Activated CD8-positive, alpha-beta memory T cell treated with anti-CD3 and anti-CD28 coated beads, Interleukin-2, amount 10 ng/mL, durations not matched to agents 7 days and 5 days (primary cell): ENCODE measurements around the gene PUS1. TPM values are rescaled to one million over a fixed set of nuclear protein-coding genes. Genes with fewer than 3 reads are reported as not detected.
"Not testable (repeated sequence)": the region's sequence is repeated elsewhere in the genome, so short reads cannot be mapped to it uniquely, and the experiment has no call there.

ENCODE experiments used
- ATAC-seq: fragments of 150-1000 bp; cut with Tn5 transposase; one replicate; pipeline ENCODE4 v1.10.0; 2021; ENCODE audit warnings: moderate library complexity
- CTCF ChIA-PET: fragments of 350-600 bp; sonication (Branson Sonifier 250); formaldehyde crosslinking; loops from one replicate; lab custom pipeline; 2021; ENCODE audit warnings: antibody characterized with exemption; lab: Charles Lee
- DNase-seq: peaks from one replicate; pipeline ENCODE4 v3.0.0-alpha.2; 2020
- H3K27ac Mint-ChIP-seq: one replicate; pipeline ENCODE4 v1.8.0; 2021; ENCODE audit warnings: mild to moderate bottlenecking, mixed read lengths
- H3K27me3 Mint-ChIP-seq: one replicate; pipeline ENCODE4 v1.8.0; 2021; ENCODE audit warnings: mixed read lengths
- H3K36me3 Mint-ChIP-seq: one replicate; pipeline ENCODE4 v1.8.0; 2021; ENCODE audit warnings: mild to moderate bottlenecking, mixed read lengths
- H3K4me1 Mint-ChIP-seq: one replicate; pipeline ENCODE4 v1.8.0; 2021; ENCODE audit warnings: mixed read lengths
- H3K4me3 Mint-ChIP-seq: one replicate; pipeline ENCODE4 v1.8.0; 2021; ENCODE audit warnings: mild to moderate bottlenecking, moderate library complexity, mixed read lengths
- H3K9me3 Mint-ChIP-seq: one replicate; pipeline ENCODE4 v1.8.0; 2022; ENCODE audit warnings: low read depth, mixed read lengths
- total RNA-seq, 2 experiments: library from RNA; stranded (reverse); gene quantifications; one replicate each; pipeline ENCODE4 v1.2.3, GENCODE V29; 2021

PUS1 gene
- total RNA-seq, 2 experiments from 2014 or later: 64.2 to 69.3 TPM

- H3K27me3 Mint-ChIP-seq: no peaks in the 10 kb centered on the region
- CTCF ChIA-PET: no interaction called here
- ATAC-seq (no peak), DNase-seq (no peak)
- H3K9me3 Mint-ChIP-seq: no peaks in the 10 kb centered on the region
- H3K4me3 Mint-ChIP-seq: no peak overlapping the region
- peaks cover 36% of the 10 kb centered on the region for H3K36me3 Mint-ChIP-seq
- no peak overlapping the region for H3K27ac Mint-ChIP-seq
- H3K4me1 Mint-ChIP-seq: peaks cover 15% of the 10 kb centered on the region
Measured at GRCh38 chr12:131943389-131943788, 14.3 kb downstream of the PUS1 start.

GRCh38 chr12:131943876-131944275 is 14.8 kb downstream of the PUS1 start:
- Mint-ChIP-seq H3K9me3 (no peaks in the 10 kb centered on the region), H3K4me3 (no peak overlapping the region), H3K27me3 (no peaks in the 10 kb centered on the region), H3K36me3 (peaks cover 35% of the 10 kb centered on the region), H3K27ac (no peak overlapping the region), H3K4me1 (peaks cover 20% of the 10 kb centered on the region)
- CTCF ChIA-PET: no interaction called here
- ATAC-seq (no peak), DNase-seq (no peak)

DNA sequence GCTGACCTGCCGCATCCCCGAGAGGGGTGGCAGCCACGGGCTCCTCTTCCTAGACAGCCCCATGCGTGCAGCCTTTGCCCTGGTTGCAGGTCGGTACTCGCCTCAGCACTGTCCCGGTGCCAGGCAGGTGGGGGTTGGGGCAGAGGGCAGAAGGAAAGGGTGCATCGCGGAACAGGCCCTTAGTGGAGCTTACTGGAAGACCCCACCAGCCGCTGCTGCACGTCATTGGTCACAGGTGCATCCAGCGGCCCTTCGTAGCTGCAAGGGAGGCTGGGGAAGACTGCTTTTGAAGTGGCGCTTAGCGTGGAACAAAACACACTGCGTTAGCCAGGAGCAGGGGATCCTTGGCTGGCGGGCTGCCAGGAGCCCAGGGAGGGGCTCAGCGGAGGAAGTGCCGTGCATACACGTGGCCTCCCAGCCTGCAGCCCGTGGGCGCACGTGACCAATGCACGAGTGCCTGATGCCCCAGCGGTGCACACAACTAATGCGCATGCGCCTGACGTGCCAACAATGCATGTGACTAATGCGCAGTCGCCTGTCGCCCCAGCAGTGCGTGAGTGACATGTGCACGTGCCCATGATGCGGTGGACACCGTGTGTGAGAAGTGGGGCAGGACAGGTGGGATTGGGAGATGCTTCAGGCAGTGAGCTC is 15.7 kb downstream of the PUS1 start:
- no peak overlapping the region for H3K27ac Mint-ChIP-seq
- H3K9me3 Mint-ChIP-seq: no peaks in the 10 kb centered on the region
- H3K4me3 Mint-ChIP-seq: no peak overlapping the region
- CTCF ChIA-PET: no interaction called here
- peaks cover 28% of the 10 kb centered on the region for H3K36me3 Mint-ChIP-seq
- peaks cover 26% of the 10 kb centered on the region for H3K4me1 Mint-ChIP-seq
- ATAC-seq: no peak
- no peak for DNase-seq
- H3K27me3 Mint-ChIP-seq: no peaks in the 10 kb centered on the region

DNA sequence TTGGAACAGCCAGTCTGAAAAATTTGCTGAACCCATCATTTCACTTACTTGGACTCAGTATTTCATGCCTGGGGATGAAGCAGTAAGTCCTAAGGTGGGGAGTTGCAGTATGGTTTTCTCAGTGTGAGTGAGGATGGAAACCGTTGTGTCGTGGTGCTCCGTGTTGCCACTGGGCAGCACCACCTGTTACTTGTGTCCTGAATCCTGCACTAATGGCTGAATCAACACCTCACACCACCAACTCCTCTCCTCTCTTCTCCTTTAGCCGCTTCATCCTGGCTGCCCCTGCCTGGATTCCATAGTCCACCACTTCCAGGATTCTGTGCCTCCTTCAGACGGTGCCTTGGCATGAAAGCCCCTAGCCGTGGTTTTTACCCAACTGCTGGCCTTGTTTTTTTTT is 17.7 kb downstream of the PUS1 start:
- Mint-ChIP-seq H3K4me1 (peaks cover 32% of the 10 kb centered on the region), H3K4me3 (no peak overlapping the region), H3K27me3 (no peaks in the 10 kb centered on the region), H3K27ac (no peak overlapping the region), H3K36me3 (peaks cover 16% of the 10 kb centered on the region), H3K9me3 (no peaks in the 10 kb centered on the region)
- no peak for DNase-seq
- CTCF ChIA-PET: no interaction called here
- no peak for ATAC-seq

- ATAC-seq (no peak), DNase-seq (no peak)
Measured at GRCh38 chr12:131947482-131948027, 18.5 kb downstream of the PUS1 start.

GRCh38 chr12:131948166-131948712 is 19.2 kb downstream of the PUS1 start:
- DNase-seq: no peak
- H3K4me1 Mint-ChIP-seq: peaks cover 40% of the 10 kb centered on the region
- peaks cover 18% of the 10 kb centered on the region for H3K36me3 Mint-ChIP-seq
- ATAC-seq: no peak
- H3K9me3 Mint-ChIP-seq: no peaks in the 10 kb centered on the region
- H3K4me3 Mint-ChIP-seq: peak overlapping the region; percentile 7
- H3K27ac Mint-ChIP-seq: peak overlapping the region; percentile 74
- H3K27me3 Mint-ChIP-seq: no peaks in the 10 kb centered on the region
- CTCF ChIA-PET: interaction anchor here (2.3 kb wide), 1 partner anchor 18 kb away, joined by 7 read pairs; the partner anchor contains the start of gene PUS1

More at GRCh38 chr12:131947482-131948027, 18.5 kb downstream of the PUS1 start:
- Mint-ChIP-seq H3K36me3 (peaks cover 15% of the 10 kb centered on the region), H3K4me1 (peaks cover 35% of the 10 kb centered on the region), H3K27ac (peak overlapping the region; percentile 74), H3K4me3 (no peak overlapping the region), H3K27me3 (no peaks in the 10 kb centered on the region), H3K9me3 (no peaks in the 10 kb centered on the region)
- CTCF ChIA-PET: no interaction called here

GRCh38 chr12:131948713-131949430 is 19.8 kb downstream of the PUS1 start:
- not testable (repeated sequence) for H3K9me3 Mint-ChIP-seq, H3K27me3 Mint-ChIP-seq, ATAC-seq
- Mint-ChIP-seq H3K36me3 (peaks cover 12% of the 10 kb centered on the region), H3K4me3 (peak overlapping the region; percentile 74), H3K4me1 (peaks cover 40% of the 10 kb centered on the region), H3K27ac (peak overlapping the region; percentile 74)
- DNase-seq: peak; percentile 42
- CTCF ChIA-PET: interaction anchor here (1.0 to 2.3 kb wide), 2 partner anchors 19 to 112 kb away, joined by 4 to 7 read pairs; partner anchors contain the start of gene PUS1

DNA sequence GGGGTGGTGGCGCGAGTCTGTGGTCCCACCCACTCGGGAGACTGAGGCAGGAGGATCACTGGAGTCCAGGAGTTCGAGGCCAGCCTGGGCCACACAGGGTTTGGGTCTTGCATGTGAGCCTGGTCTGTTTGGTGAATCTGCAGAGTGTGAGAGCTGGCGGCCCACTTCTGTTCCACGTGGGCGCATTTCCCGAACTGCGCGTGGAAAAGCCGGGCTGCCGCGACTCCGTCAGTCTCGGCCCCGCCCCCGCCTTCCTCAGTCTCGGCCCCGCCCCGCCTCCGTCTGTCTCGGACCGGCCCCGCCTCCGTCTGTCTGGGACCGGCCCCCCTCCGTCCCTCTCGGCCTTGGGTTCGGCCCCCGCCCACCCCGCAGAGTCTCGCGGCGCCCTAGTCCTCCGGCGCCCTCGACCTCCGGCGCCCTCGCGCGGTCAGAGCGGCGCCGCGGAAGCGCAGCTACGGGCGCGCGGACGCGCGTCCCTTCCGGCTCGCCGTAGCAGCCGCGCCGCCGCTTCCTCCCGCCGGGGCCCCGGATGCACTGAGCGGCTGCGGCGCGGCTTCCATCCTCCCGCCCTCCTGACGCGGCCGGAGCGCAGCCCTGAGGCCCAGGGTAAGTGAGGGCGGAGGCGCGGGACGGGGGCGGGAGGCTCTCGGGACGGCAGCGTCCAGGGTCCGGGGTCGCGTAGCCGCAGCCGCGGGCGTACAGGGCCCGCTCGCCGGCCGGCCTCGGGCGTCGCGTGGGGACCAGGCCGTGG is 20.5 kb downstream of the PUS1 start, which contains the start of gene EP400:
Gene EP400 (plus strand): TSS at position 512 of the 751 bp plus-strand sequence. CDS start 10,678 bp downstream, outside the sequence.
- H3K27me3 Mint-ChIP-seq: no peaks in the 10 kb centered on the region

GRCh38 chr12:131950182-131950913 is 21.3 kb downstream of the PUS1 start:
- ATAC-seq (peak; percentile 28), DNase-seq (peak; percentile 60)
- CTCF ChIA-PET: interaction anchor here (1.0 to 2.3 kb wide), 2 partner anchors 21 to 114 kb away, joined by 4 to 7 read pairs; partner anchors contain the start of gene PUS1
- peaks cover 5% of the 10 kb centered on the region for H3K36me3 Mint-ChIP-seq
- peak overlapping the region; percentile 93 for H3K27ac Mint-ChIP-seq
- no peaks in the 10 kb centered on the region for H3K27me3 Mint-ChIP-seq
- peaks cover 40% of the 10 kb centered on the region for H3K4me1 Mint-ChIP-seq
- peak overlapping the region; percentile 87 for H3K4me3 Mint-ChIP-seq
- no peaks in the 10 kb centered on the region for H3K9me3 Mint-ChIP-seq

More for the DNA sequence above, 20.5 kb downstream of the PUS1 start, which contains the start of gene EP400:
- CTCF ChIA-PET: interaction anchor here (1.0 to 2.3 kb wide), 2 partner anchors 20 to 113 kb away, joined by 4 to 7 read pairs; partner anchors contain the start of gene PUS1
- peak within 1 kb of the TSS; percentile 87 for H3K4me3 Mint-ChIP-seq
- H3K9me3 Mint-ChIP-seq: no peaks in the 10 kb centered on the region
- H3K4me1 Mint-ChIP-seq: peaks cover 40% of the 10 kb centered on the region
- ATAC-seq (peak; percentile 94), DNase-seq (peak; percentile 97)
- H3K36me3 Mint-ChIP-seq: peaks cover 9% of the 10 kb centered on the region
- peak within 1 kb of the TSS; percentile 93 for H3K27ac Mint-ChIP-seq

DNA sequence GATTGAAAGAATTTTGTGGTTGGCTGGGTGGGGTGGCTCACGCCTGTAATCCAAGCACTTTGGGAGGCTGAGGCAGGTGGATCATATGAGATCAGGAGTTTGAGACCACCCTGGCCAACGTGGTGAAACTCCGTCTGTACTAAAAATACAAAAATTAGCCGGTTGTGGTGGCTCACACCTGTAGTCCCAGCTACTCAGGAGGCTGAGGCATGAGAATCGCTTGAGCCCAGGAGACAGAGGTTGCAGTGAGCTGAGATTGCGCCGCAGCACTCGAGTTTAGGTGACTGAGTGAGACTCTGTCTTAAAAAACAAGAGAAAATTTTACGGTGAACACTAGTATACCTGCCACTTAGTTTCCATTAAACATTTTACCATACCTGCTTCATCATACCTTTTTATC is 24.7 kb downstream of the PUS1 start:
- H3K9me3 Mint-ChIP-seq, H3K36me3 Mint-ChIP-seq, H3K27me3 Mint-ChIP-seq, H3K27ac Mint-ChIP-seq, CTCF ChIA-PET, ATAC-seq, H3K4me3 Mint-ChIP-seq: not testable (repeated sequence)
- H3K4me1 Mint-ChIP-seq: peaks cover 37% of the 10 kb centered on the region
- DNase-seq: peak; percentile 22

GRCh38 chr12:131954460-131954859 is 25.4 kb downstream of the PUS1 start:
- peak; percentile 16 for DNase-seq
- H3K27me3 Mint-ChIP-seq, ATAC-seq, H3K4me3 Mint-ChIP-seq, H3K9me3 Mint-ChIP-seq, CTCF ChIA-PET, H3K27ac Mint-ChIP-seq, H3K36me3 Mint-ChIP-seq: not testable (repeated sequence)
- peaks cover 37% of the 10 kb centered on the region for H3K4me1 Mint-ChIP-seq

DNA sequence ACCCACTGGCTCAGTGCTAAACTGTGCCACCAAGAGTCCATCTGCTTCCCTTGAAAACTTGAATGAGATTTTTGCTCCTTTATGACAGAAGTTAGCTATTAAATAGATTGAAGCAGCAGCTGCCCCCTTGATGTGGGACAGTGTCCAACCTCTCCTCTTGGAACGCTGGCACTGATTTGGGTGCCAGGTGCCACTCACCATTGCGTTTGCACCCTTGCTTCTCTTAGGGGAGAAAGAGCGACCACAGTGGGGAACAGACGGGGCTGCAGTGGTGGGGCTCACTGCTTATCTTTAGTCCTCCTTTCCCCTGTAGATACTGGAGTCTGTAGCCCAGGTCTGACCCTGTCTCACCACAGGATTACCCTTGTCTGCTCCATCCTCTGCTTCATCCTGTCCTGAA is 30.0 kb downstream of the PUS1 start:
- Mint-ChIP-seq H3K27ac (no peak overlapping the region), H3K9me3 (no peaks in the 10 kb centered on the region), H3K27me3 (no peaks in the 10 kb centered on the region), H3K36me3 (peaks cover 10% of the 10 kb centered on the region), H3K4me3 (no peak overlapping the region), H3K4me1 (peaks cover 43% of the 10 kb centered on the region)
- DNase-seq (no peak), ATAC-seq (no peak)
- CTCF ChIA-PET: no interaction called here
